ENCODE results near the gene LYZL1.
"Not testable (repeated sequence)": the region's sequence is repeated elsewhere in the genome, so short reads cannot be mapped to it uniquely, and the experiment has no call there.

LYZL1 gene

GRCh38 chr10:29263506-29263905 is 25.4 kb upstream of the LYZL1 start:
- no peak for DNase-seq (ENCODE audit: low read depth)

DNA sequence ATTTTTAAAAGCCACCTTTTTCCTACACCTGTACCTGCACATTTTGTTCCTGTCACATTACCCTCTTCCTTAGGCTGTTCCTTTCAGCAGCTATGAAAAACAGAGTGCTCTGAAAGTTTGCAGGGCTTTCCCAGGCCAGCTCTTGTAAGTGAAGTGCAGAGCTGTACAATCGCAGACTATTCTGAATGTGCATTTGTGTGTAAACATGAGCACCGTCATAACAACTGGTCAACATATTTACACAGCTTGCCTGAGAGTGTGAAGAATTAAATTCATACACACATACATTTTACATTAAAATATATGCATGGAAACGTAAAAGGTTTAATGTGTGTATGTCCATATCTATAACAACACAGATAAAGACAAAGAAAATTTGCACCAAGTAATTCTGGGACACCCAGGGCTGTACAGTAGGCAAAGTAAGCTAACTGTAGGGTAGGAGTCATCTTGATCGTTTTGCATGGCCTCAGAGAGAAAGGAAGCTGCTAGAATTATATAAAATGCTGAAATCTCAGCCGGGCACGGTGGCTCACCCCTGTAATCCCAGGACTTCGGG is 23.6 kb upstream of the LYZL1 start:
- no peak for DNase-seq (ENCODE audit: low read depth)

DNA sequence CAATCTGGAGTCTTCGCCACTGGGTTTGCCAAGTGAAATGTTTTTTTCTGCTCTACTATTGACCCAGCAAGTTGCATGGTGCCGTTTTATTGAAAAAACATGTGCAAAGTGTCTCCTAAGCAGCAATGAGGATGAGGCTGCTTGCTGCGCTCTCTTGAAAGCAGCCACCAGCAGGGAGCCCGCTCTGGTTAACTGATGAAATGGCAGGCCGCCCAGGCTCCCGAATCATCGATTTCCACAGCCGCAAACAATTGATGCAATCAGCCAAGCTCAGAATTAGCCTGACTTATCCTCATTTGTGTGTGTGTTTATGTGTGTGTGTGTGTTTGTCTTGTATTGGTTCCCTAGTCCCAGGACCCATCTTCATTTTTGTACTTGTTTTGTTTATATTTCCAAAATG is 22.2 kb upstream of the LYZL1 start:
- no peak for DNase-seq (ENCODE audit: low read depth)

DNA sequence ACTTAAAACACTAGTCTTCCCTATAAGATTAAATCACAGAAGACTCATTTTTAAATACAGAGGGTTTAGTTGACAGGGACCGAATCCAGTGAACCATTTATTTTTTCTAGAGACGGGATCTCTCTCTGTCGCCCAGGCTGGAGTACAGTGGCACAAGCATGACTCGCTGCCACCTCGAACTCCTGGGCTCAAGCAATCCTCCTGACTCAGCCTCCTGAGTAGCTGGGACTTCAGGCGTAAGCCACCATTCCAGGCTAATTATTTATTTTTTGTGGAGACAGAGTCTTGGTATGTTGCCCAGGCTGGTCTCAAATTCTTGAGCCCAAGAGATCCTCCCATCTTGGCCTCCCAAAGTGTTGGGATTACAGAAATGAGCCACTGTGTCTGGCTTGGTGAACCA is 20.9 kb upstream of the LYZL1 start:
- no peak for DNase-seq (ENCODE audit: low read depth)

GRCh38 chr10:29269486-29269885 is 19.4 kb upstream of the LYZL1 start:
- DNase-seq (ENCODE audit: low read depth) = no peak

DNA sequence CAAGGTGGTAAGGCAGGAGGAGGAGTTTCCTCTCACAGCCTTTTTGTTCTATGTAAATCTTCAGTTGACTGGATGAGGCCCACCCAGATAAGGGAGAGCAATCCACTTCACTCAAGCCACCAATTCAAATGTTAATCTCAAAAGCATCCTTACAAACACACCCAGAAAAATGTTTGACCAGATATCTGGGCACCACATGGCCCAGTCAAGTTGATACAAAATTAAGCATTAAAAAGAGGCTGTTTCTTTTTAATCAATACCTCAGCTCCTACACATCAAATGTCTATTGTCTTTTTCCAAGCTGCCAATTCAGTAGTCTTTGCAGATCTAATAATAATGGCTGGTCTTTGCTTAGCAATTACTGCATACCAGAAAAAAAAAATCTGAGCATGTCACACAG is 18.0 kb upstream of the LYZL1 start:
- DNase-seq (ENCODE audit: low read depth) = no peak

GRCh38 chr10:29271877-29272276 is 17.0 kb upstream of the LYZL1 start:
- DNase-seq (ENCODE audit: low read depth) = no peak

DNA sequence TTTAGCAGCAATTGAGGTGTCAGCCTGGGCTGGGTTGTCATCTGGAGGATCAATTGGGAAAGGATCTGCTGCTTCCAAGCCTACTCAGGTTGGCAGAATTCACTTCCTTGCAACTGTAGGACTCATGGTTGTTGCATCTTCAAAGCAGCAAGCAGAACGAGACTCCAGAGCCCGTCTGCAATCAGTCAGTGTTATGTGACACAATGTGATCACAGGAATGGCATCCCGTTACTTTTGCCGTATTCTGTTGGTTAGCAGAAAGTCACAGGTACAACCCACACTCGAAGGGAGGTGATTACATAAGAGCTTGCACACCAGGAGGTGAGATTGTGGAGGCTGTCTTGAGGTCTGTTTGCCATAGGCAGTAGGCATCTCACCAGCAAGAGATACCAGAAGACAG is 15.4 kb upstream of the LYZL1 start:
- DNase-seq (ENCODE audit: low read depth) = no peak

GRCh38 chr10:29276251-29276850 is 12.5 kb upstream of the LYZL1 start:
- no peak for DNase-seq (ENCODE audit: low read depth)

GRCh38 chr10:29277296-29277695 is 11.6 kb upstream of the LYZL1 start:
- DNase-seq (ENCODE audit: low read depth) = no peak

GRCh38 chr10:29279779-29280487 is 8.9 kb upstream of the LYZL1 start:
- no peak for DNase-seq (ENCODE audit: low read depth)

GRCh38 chr10:29280488-29280840 is 8.4 kb upstream of the LYZL1 start:
- no peak for DNase-seq (ENCODE audit: low read depth)

GRCh38 chr10:29285624-29286051 is 3.2 kb upstream of the LYZL1 start:
- no peak for DNase-seq (ENCODE audit: low read depth)

DNA sequence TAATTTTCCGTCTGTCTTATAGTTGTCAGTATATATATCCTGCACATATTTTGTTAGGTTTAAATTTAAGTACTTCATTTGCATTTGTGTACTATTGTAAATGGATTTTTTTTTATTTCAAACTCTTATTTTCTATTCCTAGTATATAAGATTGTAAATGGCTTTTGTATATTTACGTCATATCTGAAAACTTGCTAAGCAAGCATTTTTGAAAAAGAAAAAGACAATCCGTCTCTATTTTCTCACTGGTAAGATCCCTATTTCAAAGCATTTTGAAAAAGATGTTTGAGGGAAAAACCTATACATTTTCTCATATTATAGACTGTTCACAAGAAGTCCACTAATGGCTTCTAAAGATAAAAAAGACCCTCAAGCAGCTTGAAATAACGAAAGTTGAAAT is 1.2 kb upstream of the LYZL1 start:
- no peak for DNase-seq (ENCODE audit: low read depth)

- not testable (repeated sequence) for DNase-seq (ENCODE audit: low read depth)
Observed at GRCh38 chr10:29291561-29291960, 2.7 kb downstream of the LYZL1 start.

DNA sequence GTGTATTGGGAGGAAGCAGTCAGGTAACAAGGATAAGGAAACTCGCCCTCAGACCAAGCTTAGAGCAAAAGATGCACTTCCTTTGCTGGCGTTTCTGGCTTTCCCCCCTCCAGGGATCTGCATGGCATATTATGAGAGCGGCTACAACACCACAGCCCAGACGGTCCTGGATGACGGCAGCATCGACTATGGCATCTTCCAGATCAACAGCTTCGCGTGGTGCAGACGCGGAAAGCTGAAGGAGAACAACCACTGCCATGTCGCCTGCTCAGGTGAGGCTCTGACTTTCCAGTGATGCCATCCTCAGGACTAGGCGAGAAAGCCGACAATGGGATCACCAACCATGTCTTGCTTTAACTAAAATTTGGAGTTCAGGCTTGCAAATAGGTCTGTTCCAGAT is 3.5 kb downstream of the LYZL1 start:
- not testable (repeated sequence) for DNase-seq (ENCODE audit: low read depth)

DNA sequence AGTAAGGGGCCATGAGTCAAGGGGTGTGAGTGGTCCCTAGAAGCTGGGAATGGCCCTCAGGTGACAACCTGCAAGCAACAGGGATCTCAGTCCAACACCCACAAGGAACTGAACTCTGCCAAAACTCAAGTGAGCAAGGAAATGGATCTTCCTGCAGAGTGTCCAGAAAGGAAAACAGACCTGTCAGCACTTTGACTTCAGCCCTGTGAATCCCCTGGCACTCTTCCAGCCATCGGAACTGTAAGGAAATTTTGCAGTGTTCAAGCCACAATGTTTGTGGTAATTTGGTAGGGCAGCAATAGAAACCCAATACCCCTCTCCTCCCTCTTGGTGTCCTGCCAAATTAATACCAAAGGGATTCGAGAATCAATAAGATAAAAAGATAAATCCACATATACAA is 6.9 kb downstream of the LYZL1 start:
- no peak for DNase-seq (ENCODE audit: low read depth)

DNA sequence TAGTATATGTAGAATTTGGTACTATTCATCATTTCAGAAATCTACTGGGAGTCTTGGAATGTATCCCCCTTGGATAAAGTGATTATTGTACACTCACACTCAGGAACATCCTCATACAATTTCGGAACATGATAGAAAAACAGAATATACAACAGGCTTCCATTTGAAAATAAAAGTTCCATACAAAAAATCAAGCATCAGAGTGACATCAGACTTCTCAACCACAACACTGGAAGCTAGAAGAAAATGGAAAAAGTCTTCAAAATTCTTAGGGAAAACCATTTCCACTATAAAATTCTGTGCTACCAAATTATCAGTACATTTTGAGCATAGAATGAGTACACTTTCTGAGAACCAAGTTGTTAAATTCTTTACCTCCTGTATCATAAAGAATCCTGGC is 8.8 kb downstream of the LYZL1 start:
- no peak for DNase-seq (ENCODE audit: low read depth)

GRCh38 chr10:29301359-29301910 is 12.6 kb downstream of the LYZL1 start:
- DNase-seq (ENCODE audit: low read depth) = no peak

- no peak for DNase-seq (ENCODE audit: low read depth)
Observed at GRCh38 chr10:29302499-29302898, 13.6 kb downstream of the LYZL1 start.

- no peak for DNase-seq (ENCODE audit: low read depth)
Observed at GRCh38 chr10:29304264-29304994, 15.6 kb downstream of the LYZL1 start.

- DNase-seq (ENCODE audit: low read depth) = no peak
Observed at GRCh38 chr10:29304995-29305335, 16.1 kb downstream of the LYZL1 start.

DNA sequence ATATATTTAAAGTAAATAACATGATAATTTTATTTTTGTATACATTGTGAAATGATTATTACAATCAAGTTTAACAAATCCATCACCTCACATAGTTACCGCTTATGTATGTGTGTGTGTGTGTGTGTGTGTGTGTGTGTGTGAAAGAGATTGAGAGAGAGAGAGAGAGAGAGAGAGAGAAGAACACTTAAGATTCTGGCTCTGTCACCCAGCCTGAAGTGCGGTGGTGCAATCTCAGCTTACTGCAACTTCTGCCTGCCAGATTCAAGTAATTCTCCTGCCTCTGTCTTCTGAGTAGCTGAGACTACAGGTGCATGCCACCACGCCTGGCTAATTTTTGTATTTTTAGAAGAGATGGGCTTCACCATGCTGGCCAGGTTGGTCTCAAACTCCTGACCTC is 17.8 kb downstream of the LYZL1 start:
- no peak for DNase-seq (ENCODE audit: low read depth)

All from activated T-cell treated with anti-CD3 and anti-CD28 coated beads for 48 hours (primary cell).